Measurements from ENCODE around the gene BICDL1. TPM values are rescaled to one million over a fixed set of nuclear protein-coding genes. Genes with fewer than 3 reads are reported as not detected.
A peak's percentile ranks its signal among the peaks of the same experiment; 100 is the strongest.
"Not testable (repeated sequence)": the region's sequence is repeated elsewhere in the genome, so short reads cannot be mapped to it uniquely, and the experiment has no call there.

The BICDL1 gene
- total RNA-seq, 1 donor from 2014 or later = not detected

DNA sequence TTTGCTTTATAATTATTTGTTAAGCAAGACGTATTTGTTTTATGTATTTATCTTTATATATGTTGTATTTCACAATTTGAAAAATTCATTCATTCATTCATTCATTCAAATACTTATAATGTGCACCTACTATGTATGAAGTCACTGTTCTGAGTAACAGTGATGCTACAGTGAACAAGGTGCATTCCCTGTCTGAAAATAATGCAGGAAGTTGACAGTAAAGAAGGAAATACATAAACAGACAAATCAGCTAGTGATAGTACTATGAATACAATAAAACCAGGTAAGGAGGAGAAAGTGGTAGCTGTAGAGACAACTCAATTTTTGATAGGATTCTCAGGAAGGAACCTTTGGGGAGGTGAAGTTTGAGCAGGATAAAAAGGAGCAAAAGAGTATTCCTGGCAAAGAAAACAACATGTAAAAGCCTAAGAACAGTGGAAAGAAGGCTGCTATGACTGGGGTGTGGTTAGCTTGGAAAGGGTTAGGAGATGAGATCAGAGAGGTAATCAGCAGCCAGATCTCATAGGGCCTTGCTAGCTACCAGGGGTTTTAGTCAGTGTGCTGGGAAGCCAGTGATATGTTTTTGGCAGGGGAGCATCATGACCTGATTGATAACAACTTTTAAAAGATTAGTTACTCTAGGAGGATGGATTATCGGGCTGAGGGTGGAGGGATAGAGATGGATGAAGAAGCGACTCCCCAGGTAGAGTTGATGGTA is 17.4 kb downstream of the BICDL1 start:
- DNase-seq = no peak

DNA sequence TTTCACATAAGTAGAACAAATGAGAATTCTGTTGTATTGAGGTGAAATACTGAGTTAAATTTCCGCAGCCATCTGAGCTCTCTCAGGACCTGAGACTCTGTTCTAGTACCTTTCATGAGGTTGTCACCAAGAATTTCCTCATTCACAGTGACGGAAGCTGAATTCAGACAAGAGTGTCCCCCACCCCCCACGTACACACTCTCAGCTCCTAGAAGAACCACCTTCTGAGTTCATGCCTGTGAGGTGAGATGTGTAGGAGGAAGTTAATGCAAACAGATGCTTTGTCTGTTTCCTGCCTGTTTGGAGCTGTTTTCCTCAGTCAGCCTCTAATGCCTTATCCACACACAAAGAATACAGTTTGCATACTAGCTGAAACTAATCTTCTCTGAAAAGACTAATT is 18.2 kb downstream of the BICDL1 start:
- no peak for DNase-seq

DNA sequence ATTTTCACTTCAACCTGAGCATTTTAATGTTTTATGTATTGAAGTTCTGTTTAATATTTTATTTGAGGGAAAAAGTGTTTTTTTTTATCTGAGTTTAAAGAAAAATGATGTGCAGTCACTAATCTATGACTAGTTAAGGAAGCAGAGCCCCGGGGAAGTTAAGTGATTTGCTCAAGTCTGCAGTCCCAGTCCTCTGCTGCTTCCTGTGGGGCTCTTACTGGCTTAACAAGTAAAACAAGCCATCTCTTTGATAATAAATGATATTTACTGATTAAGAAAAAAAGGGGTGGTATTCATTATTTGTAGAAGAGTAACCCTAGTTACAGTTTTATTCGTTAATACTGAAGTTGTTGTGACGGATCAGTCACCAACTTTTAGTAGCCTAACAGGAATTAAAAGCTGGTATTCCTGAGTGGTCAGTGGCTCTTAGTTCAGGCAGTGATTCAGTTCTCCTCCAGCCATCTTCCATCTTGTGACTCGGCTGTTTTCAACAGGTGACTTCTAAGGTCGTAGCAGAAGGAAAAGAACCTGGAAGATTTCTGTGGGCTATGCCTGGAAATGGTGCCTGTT is 21.7 kb downstream of the BICDL1 start:
- no peak for DNase-seq

DNA sequence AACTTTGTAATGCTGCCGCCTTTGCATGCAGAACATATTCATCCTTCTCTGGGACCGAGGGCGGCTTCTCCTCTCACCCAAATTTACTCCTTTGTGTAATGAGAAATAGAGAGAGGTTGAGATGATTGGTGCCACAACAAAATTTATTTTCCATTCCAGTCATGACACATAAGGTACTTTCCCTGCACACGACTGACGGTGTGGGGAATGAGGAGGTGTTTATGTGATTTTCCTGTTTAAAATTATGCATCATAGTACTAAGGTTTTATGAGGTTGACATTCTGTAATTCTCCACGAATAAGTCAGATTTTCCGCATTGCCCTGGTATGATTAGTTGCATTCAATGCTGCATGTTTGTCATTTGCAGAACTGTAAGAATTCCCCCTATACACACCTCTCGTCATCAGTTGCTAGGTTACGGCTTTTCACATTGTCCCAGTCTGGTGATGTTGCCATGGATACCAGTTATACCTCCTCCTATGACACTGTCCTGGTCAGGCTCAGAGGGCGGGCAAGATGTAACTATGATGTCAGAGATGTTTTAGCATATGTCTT is 23.1 kb downstream of the BICDL1 start:
- peak; percentile 30 for DNase-seq

DNA sequence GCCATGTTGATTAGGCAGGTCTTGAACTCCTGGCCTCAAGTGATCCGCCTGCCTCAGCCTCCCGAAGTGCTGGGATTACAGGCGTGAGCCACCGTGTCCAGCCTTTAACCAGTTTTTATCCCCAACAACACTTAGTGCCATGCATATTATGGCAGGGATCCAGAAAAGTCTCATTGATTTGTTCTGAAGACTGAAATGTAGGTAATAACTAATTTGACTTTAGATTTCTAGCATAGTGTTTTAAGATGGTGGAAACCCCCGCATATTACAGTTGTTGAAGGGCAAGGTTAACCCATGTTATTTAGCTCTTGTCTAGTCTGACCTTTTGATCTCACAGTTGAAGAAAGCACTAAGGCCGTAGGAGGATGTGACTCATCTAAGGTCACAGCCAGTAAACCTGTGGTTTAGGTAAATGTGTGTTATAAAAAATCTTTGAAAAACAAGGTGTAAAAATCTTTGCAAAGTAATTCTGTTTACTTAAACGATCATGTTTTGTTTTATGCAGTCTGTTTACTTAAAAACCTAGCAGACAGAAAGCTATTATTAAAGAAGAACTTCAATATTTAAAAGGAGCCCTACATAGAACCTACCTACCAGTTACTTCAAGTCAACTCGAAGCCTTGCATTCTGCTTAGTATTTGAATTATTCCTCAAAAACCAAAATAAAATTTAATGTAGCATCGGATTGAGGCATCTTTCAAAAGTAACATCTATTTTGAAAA is 24.8 kb downstream of the BICDL1 start:
- DNase-seq = no peak

DNA sequence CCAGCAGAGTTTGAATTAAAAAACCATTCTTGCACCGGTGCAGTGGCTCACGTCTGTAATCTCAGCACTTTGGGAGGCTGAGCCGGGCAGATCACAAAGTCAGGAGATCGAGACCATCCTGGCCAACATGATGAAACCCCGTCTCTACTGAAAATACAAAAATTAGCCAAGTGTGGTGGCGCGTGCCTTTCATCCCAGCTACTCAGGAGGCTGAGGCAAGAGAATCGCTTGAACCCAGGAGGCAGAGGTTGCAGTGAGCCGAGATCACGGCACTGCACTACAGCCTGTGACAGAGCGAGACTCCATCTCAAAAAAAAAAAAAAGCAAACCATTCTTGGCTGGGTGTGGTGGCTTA is 25.3 kb downstream of the BICDL1 start:
- not testable (repeated sequence) for DNase-seq

DNA sequence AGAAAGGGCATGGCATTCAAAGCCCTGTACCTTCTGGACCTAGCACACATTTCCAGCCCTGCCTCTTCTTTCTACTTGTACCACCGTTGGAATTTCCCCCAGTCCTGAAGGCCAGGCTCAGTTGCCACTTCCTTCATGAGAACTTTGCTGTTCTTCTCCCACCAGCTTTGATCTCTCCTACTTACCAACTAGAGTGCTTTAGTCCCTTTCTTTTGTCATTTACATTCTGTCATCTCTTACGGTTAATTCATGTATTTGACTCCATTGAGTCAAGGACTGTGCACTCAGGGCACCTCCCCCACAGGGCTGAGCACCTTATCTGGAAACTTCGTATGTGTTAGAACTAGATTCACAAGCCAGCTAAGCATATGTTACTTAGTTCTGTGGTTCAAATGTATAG is 26.3 kb downstream of the BICDL1 start:
- DNase-seq = no peak

DNA sequence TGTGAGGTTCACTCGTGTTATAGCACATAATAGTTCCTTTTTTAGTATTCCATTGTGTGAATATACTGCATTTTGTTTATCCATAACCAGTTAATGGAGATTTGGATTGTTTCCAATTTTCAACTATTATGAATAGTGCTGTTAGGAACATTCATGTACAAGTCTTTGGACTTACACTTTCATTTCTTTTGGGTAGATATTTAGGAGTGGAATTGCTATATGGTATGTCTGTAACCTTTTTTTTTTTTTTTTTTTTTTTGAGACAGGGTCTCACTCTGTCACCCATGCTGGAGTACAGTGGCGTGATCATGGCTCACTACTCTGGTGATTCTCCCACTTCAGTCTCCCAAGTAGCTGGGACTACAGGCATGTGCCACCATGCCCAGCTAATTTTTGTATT is 27.2 kb downstream of the BICDL1 start:
- DNase-seq = not testable (repeated sequence)

DNA sequence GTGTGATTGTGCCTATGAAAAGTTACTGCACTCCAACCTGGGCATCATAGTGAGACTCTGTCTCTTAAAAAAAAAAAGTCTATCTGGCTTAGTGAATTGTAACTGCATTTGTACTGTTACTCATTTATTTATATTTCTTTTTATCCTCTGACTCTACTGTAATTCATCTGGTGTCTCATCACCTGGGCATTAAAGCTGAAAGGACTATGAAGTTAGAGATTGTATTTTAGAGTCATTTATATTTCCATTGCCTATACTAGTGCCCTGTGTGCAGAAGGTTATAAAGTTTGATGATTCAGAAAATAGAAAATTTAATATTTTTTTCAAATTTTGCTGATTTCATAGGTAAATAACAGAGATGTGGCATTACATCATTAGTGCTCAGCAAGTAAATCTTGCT is 30.2 kb downstream of the BICDL1 start:
- no peak for DNase-seq

DNA sequence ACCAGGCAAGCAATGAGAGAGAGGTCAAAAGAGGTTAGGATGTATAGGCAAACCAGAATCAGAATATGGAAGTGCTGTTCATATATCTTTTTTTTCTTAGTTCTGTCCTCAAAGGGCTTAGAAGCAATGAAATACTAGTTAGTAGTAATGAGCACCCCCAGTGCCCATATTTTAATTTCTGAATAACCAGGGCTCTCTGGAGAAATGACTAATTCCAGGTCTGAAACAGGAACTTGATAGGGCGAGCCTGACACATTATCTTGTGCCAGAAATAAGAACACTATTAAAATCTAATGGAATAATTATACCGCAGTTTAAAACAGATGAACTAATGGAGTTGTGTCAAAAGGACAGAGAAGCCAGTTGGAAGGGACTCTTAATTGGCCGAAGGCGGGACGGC is 30.9 kb downstream of the BICDL1 start:
- no peak for DNase-seq

DNA sequence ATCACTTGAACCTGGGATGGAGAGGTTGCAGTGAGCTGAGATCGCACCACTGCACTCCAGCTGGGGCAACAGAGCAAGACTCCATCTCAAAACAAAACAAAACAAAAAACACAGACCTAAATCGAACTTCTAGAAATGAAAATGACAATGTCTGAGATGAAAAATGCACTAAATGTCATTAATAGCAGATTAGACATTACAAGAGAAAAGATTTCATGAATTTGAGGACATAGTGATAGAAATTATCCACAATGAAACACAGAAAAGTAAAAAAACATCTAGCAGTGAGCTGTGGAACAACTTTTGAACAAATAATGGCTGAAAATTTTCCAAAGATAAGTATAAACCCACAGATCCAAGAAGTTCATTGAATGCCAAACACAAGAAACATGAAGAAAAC is 35.2 kb downstream of the BICDL1 start:
- DNase-seq = no peak

DNA sequence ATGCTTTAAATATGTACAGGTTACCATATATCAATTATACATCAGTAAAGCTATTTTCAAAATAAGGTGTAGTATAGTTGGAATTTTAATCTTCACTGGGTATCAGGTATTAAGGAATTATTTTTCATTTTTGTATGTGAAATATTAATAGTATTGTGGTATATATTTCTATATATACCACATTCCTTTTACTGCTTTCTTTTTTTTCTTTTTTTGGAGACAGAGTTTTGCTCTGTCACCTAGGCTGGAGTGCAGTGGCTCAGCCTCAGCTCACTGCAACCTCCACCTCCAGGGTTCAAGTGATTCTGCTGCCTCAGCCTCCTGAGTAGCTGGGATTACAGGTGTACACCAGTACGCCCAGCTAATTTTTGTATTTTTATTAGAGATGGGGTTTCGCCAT is 36.6 kb downstream of the BICDL1 start:
- DNase-seq = no peak

DNA sequence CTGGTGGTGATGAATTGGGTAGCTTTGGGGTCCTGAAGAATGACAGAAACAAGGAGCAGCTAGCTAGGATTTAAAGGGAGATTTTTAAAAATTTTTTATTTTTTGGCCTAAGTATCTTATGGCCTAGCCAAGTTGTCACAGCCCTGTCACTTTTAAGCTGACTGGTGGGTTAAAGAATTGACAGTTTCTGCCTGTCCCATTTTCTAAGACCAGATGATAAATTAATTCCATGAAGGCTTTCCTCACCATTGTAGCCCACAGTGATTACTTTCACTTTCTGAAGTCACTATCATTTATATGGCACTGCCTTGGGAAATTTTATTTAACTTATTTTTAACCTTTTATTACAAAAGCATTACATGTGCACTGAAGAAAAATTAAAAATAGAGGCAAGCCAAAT is 43.2 kb downstream of the BICDL1 start:
- DNase-seq = no peak

DNA sequence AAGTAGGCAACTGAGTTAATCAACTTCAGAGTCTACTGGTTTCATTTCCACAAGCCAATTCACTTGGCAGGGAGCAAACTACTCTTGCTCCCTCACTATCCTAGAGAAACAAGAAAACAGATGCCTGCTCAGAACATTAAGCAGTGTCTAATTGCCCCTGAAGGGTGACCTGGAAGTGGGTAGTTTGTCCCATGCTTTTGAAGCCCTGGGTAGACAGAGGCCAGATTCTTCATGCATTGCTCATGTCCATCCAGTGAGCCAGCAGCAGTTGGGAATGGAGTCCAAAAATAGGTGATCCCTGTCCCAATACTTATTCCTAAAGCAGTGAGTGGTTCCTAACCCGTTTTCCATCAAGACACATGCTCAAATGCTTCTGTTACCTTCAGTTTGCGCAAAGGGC is 48.8 kb downstream of the BICDL1 start:
- DNase-seq = no peak

DNA sequence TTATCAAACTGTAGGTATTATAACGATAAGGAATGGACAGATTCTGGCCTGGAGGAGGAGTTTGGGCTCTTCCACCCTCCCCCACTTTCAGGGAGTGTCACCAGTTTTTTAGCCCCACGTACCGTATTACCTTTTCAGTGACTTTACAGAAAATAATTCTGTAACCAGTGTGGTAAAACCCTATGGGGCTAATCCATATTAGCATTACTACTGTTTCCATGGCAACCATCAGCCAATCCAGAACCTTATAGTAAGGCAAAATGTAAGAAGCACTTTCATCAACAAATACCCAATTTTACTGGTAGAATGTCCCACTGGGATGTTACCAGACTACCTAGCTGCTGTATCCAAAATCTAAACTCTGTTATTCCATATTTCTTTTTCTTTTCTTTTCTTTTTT is 50.7 kb downstream of the BICDL1 start:
- no peak for DNase-seq

DNA sequence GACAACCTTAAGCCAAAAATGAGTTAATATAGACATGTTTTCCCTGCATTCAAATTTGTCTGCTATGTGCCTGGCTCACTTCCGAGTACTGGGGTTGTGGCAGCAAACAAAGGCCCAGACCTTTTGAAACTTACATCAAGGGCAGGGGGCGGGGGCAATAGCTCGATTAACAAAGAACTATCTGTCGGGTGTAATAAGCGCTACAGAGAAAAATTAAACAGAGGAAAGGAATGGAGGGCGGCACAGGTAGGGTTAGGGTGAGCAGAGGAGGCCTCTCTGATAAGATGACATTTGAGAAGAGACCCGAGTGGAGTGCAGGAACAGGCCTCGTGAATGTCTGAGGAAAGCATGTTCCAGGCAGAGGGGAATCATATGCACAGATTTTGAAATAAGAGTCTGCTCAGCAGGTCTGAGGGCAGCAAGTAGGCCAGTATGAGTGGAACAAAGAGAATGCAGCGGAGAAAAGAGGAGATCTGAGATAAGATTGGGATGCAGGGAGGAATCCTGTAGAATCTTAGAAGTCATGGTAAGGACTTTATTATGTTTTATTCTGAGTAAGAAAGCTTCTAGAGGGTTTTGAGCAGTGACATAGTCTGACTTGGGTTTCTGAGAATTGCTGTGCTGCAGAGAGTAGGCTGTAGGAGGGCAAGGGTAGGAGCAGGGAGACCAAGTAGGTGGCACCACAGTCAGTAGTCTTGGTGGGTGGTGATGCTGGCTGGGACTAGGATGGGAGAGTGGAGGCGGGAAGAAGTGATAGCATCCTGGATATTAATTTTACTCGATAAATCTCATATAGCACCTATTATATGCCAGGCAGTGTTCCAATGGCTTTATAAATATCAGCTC is 52.6 kb downstream of the BICDL1 start:
- DNase-seq = no peak

DNA sequence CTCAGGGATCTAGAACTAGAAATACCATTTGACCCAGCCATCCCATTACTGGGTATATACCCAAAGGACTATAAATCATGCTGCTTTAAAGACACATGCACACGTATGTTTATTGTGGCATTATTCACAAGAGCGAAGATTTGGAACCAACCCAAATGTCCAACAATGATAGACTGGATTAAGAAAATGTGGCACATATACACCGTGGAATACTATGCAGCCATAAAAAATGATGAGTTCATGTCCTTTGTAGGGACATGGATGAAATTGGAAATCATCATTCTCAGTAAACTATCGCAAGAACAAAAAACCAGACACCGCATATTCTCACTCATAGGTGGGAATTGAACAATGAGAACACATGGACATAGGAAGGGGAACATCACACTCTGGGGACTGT is 56.3 kb downstream of the BICDL1 start:
- not testable (repeated sequence) for DNase-seq

DNA sequence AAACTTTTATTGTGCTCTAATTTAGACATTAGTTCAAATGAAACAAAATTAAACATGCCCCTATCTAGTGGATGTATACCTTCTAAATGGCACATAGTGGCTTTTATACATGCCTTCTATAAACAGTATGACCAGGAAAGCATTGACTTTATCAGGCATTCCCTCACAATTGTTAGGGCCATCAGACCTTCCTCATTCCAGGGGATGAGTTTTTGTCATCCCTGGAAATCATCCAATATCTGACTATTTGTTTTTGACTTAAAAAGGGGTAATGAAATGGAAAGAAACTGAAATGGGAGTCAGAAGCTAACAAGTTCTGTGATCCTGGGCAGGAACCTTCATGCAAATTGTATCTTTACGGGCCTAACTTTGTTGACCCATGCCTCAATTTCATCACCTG is 58.0 kb downstream of the BICDL1 start:
- no peak for DNase-seq

DNA sequence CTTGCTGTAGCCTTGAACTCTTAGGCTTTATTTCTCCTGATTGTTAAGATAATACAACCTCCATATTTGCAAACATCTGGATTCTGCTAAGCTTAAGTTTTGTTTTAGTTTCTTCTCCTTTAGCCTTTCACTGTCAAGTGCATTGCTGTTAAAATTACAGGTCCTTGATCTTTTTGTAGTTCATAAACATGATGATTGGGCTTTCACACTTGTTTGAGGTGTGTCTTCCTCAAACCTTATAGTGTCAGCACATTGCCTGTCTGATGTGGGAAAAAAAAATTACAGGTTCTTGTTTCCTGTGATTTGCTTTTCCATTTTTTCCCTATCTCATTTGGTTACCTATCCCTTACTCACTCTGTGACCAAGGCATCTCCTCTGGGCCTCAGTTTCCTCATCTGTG is 59.2 kb downstream of the BICDL1 start:
- no peak for DNase-seq

DNA sequence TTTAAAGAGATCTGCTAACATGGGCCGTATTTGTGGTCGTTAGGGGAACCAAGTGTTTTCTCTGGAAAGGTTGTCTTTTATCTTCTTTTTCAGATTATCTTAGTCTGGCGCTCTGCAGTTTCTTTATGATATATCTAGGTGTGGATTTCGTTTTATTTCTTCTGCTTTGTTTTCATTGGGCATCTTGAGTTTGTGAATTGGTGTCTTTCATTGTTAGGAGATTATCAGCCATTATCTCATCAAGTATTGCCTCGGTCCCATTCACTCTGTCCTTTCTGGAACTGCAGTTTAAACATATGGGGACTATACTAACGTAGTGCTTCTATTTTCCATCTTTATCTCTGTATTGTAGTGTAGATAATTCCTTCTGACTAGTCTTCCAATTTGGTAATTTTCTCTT is 60.4 kb downstream of the BICDL1 start:
- no peak for DNase-seq

DNA sequence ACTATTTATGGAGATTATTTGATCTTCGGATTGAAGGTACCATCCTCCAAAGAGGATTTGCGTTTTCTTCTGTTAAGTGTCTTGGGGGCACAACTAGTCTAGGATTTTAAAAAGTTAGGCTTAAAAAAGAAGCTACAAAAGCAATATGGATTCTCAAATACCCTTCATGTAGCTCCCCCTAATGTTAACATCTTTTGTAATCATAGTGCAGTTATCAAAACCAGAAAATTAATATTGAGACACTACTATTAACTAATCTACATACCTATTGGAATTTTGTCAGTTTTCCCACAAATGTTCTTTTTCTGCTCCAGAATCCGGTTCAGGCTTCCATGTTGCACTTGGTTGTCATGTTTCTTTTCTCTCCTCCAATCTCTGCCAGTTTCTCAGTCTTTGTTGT is 62.5 kb downstream of the BICDL1 start:
- DNase-seq = no peak

DNA sequence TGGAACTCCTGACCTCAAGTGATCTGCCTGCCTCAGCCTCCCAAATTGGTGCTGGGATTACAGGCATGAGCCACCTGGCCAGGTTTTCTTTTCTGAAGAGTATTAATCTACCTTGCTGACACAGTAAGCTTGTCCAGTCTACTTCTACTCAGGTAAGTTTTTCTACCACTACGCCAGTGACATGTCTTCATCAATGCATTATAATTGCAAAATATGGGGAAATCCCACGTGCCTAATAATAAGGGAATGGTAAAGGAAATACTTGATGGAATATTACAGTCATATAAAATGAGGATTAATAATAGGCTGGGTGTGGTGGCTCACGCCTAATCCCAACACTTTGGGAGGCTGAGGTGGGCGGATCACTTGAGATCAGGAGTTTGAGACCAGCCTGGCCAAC is 65.3 kb downstream of the BICDL1 start:
- DNase-seq = no peak

All from dermis blood vessel endothelial cell (primary cell).